Iris pigment epithelial cell (primary cell): ENCODE data around the gene RXFP1.

ENCODE experiments used
- DNase-seq: peaks from one replicate; pipeline ENCODE4 v3.0.0-alpha.2; 2011; ENCODE audit warnings: low read depth

The RXFP1 gene

DNA sequence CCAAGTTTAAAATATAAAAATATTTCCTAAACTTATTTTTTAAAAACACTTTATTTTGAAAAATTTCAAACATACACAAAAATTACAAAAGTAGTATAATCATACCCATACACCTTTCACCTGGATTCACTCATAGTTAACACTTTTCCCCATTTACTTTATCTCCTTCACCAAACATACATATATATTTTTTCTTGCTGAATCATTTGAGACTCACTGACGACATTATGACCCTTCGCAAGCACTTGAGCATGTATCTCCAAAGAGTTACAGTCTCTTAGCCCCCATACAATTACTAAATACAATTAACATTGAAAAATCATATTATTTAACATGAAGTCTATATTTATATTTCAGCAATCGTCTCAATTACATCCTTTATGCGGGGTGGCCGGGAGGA lies 19.8 kb downstream of the RXFP1 start:
- no peak for DNase-seq

DNA sequence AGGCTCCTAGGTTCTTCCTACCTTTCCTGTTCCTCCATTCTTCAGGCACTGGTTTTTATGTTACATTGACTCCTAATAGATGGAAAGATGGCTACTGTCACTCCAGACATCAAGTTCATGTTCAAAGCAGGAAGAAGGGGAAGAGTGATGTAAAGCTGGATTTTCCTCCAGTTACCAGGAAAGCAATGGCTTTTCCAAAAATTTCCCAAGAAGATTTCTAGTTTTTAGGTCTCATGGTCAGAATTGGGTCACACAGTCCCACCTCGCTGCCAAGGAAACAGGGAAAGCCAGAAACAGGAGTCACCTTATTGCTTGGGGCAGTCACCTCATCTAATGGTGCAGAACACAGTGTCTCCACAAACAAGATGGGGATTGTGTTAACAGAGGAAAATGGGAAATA lies 21.5 kb downstream of the RXFP1 start:
- no peak for DNase-seq

DNA sequence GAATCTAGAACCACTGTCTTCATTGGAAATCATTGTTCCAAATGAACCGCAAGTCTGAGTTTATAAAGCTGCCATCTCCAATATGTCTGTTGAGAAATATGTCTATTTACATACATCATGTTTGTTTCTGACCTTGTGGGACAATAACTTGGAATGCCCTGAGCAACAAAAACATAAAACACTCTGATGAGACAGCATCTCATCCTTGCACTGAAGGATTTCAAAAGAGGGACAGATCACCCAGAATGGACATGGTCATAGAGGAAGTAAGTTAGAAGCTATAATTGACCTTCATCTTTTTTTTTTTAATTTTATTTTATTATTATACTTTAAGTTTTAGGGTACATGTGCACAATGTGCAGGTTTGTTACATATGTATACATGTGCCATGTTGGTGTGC lies 22.5 kb downstream of the RXFP1 start:
- DNase-seq: no peak

DNA sequence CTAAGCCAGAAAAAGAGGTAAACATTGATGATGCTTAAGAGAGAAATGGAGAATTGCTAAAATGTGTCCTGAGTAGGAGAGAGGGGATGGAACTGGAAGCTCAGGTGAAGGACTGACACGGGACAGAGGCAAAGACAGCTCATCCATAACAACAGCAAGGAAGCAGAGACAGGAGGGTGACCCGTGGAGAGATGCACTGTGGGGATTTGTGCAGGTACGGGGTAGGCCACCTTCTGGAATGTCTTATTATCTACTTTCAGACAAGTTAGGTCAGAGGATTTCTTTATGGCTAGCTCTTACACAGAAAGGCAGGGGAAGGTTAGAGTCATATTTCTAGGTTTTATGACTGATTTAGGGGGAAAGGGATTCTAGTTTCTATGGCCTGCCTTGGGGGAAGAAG lies 31.7 kb downstream of the RXFP1 start:
- no peak for DNase-seq

DNA sequence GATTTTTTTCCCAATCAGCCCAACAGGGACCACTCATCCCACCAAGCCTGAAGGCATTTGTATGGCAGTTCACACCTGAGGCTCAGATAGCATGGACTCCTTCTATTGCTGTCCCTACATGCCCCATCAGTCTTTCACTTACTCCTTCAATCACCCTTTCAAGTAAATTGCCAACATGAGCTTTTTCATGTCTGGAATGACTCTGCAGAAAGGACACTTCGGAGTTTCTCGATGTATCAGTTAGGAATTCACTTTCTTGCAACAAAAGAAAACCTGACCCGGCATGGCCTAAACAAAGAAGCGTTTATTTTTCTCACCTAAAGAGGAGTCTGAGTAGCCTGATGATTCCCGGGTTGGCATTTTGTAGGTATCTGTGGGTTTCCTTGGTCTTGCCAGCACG lies 38.6 kb downstream of the RXFP1 start:
- DNase-seq: no peak

DNA sequence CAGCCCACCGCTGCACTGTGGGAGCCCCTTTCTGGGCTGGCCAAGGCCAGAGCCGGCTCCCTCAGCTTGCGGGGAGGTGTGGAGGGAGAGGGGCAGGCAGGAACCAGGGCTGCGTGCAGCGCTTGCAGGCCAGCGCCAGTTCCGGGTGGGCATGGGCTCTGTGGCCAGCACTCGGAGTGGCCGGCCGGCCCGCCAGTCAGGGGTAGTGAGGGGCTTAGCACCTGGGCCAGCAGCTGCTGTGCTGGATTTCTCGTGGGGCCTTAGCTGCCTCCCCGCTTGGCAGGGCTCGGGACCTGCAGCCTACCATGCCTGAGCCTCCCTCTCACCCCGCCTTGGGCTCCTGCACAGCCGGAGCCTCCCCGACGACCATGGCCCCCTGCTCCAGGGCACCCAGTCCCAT lies 45.2 kb downstream of the RXFP1 start:
- no peak for DNase-seq

DNA sequence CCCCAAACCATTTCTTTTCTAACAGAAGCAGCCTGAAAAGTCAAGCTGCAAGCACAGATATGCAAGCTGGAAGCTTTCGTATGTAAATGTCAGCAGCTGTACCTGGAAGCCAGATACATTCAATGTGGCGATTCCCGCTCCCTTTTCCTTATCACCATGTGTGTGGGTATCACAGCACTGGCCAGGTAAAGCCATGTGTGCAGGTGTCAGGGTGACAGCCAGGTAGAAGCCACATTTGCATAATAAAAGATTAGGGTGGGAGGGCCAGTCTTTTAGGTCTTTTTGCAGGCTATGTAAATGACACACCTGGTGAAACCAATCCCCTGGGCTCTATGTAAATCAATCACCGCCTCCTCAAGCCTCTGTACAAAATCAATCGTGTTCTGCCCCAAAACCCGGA lies 50.1 kb downstream of the RXFP1 start:
- DNase-seq: no peak

DNA sequence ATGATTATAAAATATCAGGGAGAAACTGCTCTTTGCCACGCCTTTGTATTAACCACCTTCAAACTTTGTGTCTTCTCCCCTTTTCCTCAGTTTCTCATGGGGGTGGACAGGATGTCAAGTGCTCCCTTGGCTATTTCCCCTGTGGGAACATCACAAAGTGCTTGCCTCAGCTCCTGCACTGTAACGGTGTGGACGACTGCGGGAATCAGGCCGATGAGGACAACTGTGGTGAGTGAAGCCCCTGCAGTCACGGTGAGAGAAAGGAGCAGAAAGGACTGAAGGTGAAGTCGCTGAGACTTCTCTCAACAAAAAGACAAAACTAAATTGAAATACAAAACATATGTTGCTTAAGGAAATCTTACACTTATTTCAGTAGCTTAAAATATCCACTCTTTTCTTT lies 50.9 kb downstream of the RXFP1 start:
- DNase-seq: no peak

DNA sequence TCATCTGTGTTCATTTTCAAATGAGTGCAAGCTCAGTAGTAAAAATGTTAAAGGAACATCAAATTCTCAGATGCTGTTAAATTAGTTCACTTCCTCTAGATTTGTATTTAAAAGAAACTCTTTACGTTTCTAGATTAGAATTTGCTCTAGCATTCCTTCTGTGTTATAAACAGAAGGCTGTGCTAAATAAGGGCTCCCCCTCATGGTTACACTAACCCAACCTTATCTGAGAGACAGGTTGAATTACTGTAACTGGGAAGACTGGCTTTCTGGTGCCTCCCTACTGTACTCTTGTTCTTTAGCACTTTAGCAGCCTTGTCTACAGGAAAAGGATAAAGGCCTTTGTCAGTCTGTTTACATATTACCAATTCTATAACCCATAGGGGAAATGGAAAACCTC lies 56.8 kb downstream of the RXFP1 start:
- peak; percentile 54 for DNase-seq

DNA sequence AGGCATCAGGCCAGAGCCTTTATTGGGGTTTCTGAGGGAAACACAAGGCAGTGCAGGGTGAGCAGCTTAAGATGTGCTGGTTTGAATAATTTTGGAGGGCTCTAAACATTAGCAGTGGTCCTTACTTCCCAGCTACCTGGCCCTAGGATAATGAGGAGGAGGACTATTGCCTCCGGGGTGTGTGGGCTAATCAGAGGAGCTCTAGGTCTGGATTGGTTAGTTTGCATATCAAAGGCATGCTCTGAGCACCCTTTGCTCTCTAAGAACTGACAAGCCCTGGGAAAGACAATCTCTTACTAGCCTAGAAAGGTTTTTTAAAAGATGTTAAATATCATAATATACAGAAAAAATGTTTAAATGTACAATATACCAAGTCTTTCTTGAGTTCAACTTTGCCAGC lies 58.4 kb downstream of the RXFP1 start:
- DNase-seq: no peak

DNA sequence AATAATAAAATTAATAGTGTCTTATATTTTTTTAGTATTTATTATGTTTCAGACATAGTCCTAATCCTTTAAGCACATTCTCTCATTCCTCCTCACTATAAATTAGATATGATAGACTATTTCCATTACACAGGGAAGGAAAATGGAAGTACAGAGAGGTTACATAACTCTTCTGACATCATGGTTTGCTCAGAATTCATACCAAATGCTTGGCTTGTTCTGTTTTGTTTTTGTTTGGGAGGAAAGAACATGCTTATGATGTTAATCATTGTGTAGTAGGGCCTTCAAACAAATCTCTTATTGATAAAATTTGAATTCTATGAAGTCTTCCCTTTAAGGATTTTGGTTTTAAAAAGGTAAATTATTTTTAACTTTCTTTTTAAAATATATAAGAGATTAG lies 59.5 kb downstream of the RXFP1 start:
- DNase-seq: peak; percentile 74

DNA sequence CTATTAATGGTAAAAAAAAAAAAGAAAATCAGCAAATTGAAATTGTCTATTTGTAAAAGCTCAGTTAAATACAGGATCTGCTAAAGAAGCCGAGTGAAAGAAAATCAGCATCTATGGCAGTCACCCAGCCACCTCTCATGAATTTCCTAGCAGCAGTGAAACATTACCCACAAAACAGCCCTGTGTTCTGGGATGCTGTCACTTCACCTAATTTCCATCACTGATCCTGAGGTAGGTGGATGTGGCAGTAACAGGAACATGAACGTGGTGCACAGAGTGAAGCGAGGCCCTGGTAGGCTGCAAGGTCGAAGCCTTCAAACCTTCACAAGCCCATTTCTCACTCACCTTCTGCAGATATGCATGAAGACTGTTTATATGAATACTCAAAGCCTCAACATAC lies 65.2 kb downstream of the RXFP1 start:
- no peak for DNase-seq

DNA sequence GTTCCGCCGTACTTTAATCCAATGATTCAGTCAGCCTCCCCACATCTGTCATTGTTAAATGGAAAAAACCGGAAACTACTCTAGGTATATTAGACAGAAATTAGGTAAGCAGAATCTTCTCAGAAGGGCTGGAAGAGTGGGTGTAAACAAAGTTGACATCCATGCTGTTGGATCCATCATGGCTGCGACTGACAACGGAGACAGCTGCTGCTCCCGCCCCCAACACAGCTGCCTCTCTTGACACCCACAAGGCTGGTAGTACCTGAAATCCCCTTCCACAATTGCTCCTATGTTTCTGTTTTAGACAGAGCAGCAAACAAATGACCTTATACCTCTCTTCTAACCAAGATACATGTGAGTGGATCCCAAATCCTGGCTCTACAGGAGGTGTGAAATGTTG lies 66.6 kb downstream of the RXFP1 start:
- no peak for DNase-seq

DNA sequence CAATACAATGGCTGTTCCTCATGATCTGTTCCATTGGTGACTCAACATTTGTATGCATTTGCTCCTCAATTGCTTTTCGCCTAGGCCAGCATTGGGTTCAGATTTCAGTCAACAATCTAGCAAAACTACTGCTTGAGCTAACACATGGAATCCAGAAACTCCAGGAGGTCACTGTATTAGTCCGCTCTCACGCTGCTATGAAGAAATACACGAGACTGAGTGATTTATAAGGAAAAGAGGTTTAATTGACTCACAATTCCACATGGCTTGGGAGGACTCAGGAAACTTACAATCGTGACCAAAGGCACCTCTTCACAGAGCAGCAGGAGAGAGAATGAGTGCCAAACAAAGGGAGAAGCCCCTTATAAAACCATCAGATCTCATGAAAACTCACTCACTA lies 67.1 kb downstream of the RXFP1 start:
- peak; percentile 33 for DNase-seq

DNA sequence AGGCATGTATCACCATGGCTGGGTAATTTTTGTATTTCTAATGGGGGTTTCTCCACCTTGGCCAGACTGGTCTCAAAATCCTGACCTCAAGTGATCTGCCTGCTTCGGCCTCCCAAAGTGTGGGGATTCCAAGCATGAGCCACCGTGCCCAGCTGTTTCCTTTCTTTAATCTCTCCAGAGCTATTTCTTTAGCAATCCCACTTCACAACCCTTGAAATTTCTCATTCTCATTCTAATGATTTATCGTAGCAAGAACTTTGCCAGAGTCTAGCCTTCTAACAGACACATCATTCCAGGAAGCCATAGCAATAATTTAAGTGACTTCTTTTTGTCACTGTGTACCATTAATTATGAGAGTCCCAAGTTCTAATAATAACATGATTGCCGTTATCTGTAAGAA lies 68.6 kb downstream of the RXFP1 start:
- no peak for DNase-seq

DNA sequence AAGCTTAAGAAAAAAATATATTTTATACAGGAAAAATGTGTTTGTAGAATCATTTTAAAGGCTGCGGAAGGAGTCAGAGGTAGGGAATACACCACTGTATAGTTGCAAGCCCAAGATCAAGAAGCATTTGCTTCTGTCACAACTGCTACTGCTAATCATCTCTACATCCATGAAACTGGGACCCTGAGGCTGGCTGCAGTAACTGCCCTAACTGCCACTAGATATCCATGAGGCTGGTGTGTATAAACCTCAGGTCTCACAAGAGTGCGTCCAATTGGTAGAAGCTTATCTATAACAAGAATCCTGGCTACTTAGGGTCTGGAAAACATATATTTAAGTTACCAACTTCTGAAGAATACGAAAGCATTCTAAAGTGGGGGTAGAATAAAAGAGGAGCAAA lies 69.1 kb downstream of the RXFP1 start:
- no peak for DNase-seq

DNA sequence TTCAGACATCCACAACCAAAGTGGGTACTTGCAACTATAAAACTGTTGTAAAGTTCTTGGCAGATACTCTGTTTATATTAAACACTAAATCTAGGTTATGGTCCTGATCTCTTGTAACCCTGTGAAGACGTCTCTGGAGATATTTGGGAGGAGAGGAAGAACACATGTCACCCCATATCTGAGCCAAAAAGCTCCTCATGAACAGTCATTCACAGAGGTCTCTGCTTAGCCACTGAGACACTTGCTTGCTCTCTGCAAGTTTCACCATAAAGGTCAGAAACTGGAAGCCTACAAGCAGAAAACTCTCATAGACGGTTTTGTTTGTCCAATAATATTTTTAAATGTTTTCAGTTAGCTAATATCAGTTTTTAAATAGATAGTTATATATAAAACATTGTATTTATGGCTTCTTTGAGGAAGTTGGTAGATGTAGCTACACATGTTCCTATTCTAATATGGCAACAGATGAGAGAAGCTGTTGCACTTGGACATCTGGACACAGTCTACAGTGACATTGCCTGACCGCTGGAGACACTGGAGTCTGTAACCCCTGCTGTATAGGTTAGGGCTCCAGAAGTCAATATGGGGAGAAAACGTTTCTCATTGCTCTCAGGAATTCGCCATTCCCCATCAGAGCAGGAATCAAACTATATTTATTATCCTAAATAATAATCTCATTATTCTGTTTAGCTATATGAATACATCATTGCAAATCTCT lies 76.4 kb downstream of the RXFP1 start:
- no peak for DNase-seq

DNA sequence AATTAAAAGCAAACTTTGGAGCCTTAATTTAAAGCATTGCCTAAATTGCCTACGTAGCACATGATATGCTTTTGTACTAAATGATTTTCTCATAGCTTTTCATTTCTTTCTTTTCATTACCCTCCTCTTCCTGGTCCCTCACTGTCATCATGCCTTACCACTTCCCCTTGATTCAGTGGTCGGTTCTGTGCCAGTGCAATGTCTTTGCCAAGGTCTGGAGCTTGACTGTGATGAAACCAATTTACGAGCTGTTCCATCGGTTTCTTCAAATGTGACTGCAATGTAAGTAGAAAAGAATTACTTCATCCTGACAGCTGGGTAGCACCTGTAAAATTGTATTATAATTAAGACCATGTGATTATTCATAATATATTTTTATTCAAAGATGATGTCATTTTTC lies 77.5 kb downstream of the RXFP1 start:
- no peak for DNase-seq

DNA sequence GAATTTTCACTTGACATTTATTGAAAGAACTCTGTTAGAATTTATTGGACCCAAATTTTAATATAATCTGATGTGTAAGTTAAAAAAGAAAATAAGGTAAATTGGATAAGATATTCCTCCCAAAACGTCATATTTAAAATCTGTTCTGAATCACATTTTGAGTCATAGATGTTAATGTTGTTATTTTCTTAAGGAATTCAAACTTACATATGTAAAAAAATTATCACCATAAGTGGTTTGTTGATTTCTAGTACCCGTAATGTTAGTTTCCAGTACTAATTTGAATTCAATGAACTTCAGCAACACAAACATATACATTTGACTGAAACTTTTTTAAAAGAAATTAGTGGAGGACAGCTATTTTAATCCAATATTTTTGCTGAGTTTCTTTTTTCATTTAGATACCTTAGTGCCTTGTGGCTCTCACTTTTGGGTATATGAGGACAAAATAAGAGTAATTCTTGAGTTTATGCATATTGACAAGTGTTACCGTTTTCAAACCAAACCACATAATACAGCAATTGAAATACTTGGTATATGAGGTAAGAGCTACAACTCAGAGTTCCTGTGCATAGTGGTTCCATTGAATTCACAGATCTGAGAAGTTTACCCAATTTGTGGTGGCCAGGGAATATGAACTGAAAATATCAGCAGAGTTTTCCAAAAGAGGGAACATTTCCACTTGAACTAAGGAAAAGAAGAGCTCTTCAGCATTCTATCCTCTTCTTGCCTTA lies 78.2 kb downstream of the RXFP1 start:
- peak; percentile 4 for DNase-seq

DNA sequence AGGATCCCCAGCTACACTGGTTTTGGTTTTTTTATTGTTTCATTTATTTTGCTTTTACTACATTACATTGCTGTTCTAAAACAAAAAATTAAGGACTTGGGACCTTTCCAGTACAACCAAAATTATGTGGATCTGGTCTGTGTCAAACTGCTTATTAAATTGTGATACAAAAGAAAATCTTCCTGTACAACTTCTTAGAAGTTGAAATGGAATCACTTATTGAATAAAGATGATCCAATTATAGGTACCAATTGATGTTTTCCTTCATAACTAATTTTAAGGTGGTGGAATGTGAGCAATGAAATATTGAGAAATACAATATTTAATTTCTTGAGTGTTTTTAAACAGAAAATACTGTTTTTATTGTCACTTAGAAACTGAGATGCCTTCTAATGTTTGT lies 82.7 kb downstream of the RXFP1 start:
- DNase-seq: no peak

DNA sequence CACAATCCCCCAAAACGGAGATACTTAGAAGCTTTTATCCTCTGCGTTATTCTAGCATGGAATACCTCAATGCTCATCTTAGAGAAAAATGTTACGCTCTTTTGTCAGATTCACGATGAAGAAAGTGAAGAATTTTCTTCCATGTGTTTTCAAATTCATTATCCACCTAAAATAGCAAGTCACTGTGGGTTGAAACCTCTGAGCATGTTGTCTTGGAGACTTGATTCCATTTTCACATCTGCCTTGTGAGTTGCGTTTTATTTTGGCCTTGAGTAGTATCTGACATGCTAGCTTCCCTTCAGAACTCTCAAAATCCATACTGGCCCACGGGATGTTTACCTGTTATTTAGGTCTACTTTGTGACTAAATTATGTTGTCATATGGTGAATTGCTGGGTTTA lies 83.7 kb downstream of the RXFP1 start:
- no peak for DNase-seq

DNA sequence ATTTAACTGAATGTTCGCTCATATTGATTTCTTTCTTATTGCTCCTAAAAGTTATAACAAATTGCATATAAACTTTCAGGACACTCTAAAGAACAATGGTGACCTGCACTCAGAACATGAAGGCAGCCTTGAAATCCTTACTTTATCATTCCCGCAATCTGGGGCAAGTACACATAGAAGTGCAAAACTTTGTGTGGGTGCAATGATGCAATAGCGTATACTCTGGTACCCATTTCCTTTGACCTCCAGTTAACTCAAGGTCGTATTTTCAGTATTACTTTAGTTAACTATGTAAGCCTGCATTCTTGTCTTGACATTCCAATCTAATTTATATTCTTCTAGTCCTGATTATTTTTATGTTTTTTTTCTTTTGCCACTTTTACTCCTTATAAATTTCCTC lies 85.3 kb downstream of the RXFP1 start:
- no peak for DNase-seq

DNA sequence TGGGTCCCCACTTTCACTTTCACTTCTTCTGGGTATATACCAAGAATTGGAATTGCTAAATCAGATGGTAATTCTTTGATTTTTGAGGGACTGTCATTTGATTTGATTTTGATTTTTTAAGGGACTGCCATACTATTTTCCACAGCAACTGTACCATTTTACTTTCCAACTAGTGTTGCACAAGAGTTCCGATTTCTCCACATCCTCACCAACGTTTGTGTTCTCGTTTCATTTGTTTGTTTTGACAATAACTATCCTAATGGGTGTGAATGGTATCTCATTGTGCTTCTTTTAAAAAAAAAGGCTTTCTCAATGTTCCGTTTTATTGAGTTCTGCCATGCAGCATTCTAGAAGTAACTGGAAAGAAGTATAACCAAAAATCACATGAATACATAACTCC lies 87.4 kb downstream of the RXFP1 start:
- no peak for DNase-seq

DNA sequence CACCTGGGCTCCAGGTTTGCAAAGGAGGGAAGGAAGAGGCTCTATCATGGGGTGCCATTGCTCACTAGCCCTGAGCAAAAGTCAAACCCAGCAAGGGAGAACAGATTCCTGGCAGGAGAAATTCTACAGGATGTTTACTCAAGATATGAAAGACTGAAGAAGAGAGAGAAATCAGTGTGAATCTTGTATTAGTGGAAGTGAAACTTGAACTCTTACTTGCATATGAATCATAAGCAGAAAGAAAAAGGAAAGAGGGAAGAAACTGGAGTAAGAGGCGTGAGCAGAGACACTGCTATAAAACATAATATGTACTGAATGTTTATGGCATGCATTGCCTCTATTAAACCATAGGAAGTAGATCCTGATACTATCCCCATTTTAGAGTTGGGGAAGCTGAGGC lies 89.1 kb downstream of the RXFP1 start:
- DNase-seq: peak; percentile 34
